Stimulated activated CD8-positive, alpha-beta memory T cell treated with anti-CD3 and anti-CD28 coated beads, Interleukin-15, amount 100 ng/mL, for 1 hour (primary cell): ENCODE results near the gene RB1.

Experiments used
- DNase-seq: peaks from one replicate; pipeline ENCODE4 v3.0.0-alpha.2; 2020; ENCODE audit warnings: low read depth

Gene RB1

DNA sequence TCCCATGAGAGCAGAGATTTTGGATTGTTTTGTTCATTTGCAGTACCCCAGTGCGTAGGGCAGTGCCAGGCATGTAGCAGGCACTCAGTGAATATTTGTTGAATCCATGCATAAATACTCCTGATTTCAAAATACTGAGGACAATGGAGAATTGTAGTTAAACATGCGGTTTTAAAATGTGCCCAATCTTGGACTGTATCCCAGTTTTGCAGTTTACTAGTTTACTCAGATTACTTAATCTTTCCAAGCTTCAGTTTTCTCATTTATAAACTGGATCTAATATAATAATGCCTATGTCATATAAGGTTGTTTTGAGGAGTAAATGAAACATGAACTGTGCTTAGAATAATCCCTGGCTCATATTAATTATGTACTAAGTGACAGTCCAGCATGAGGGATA is 190.3 kb downstream of the RB1 start:
- no peak for DNase-seq

DNA sequence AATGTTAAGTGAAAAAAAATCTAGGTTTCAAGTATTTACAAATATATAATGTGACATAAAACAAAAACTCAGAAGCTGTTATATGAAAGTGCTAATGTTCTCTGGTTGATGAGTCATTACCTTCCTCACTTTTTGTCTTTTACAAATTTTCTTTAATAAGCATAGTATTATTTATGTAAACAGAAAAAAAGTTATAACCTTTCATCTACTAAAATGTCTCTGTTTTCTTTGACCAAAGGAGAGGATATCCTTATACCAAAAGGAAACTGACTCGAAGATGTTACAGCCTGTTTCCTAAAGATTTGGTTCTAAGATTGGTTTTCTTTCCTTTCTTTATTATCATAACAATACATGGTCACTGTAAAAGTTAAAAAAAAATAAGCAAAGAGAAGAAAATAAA is 191.3 kb downstream of the RB1 start:
- DNase-seq = no peak

DNA sequence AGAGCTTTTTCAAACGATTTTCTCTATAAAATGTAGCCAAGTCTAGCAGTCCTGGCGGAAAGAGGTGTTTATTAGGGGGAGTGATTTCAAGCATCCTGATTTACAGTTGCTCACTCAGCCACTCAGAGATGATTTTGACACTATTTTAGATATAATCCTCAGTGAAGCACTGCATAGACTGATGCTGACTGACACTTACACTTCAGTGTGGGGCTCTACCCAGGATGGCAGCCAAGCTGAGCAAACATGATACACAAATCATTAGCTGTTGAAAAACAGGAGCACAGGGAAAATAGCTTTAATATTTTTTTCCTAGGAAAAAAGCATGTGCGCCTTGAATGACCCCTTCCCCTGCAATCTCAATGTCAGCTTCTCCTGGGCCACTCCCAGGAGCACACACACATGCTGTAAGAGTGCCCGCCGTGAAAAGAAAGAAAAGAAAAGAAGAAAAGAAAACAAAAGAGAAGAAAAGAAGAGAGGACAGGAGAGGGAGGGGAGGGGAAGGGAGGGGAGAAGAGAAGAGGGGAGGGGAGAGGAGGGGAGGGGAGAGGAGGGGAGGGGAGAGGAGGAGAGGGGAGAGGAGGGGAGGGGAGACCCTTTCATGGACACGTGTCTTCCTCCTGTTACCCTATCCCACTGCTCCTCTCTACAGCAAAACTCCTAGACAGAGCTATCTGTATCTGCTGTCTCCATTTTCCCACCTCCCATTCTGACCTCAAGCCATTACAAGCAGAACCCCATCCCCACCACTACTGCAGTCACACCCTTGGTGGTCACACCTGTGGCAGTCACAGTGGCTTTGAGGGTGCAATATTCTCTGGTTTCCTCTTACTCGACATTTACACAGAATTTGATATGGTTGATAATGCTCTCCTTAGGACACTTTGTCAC is 193.0 kb downstream of the RB1 start:
- DNase-seq = no peak

DNA sequence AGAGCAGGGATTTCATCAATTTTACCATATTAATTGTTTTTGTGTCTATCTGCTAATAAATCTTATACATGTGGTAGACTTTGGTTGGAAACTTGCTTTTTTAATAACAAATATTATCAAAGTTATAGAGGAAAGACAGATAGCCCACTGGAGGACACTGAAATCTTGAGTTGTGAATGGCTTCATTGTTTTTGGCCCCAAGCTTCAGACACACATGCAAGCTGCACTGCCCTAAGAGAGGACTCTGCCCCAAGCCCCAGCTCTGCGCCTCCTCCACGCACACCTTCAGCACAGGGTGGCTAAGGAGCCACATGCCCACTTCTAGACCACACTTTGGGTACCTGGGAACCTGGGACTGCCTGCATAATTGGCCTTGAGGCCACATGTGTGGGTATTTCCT is 194.1 kb downstream of the RB1 start:
- no peak for DNase-seq

DNA sequence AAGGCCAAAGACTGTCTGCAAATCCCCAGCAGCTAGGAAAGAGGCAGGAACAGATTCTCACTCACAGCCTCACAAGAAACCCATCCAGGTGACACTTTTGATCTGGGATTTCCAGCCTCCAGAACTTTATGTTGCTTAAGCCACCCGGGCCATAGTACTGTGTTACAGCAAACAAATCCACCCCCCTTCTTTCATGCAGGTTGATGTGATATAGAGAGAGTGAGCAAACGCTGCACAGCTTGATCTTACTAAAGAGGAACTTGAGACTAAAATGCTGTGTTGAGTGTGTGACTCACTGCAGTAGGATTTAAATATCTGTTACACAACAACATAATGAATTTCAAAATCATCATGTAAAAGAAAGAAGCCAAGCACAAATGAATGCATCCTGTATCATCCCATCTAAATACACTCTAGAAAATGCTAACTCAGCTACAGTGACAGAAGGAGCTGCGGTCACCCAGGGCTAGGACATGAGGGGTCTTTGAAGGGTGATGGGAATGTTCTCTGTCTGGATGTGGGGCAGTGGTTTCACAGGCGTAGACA is 197.2 kb downstream of the RB1 start:
- DNase-seq = no peak

DNA sequence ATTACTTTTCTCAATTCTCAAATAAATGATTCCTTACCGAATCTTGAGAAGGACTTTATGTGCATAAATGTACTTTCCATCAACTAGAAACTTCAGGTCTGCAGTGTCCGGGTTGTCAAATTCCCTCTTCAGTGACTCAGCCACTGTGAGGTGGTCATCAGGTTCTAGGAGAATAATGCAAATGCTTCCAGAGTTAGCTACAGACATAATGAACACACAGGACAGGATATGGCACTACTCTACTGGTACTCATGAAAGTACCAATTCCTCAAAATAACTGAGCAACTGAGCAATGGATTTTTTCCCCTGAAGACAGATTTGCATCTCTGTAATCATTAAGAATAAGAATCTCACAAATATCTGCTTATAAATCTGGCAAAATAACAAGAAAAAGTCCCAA is 198.2 kb downstream of the RB1 start:
- no peak for DNase-seq

DNA sequence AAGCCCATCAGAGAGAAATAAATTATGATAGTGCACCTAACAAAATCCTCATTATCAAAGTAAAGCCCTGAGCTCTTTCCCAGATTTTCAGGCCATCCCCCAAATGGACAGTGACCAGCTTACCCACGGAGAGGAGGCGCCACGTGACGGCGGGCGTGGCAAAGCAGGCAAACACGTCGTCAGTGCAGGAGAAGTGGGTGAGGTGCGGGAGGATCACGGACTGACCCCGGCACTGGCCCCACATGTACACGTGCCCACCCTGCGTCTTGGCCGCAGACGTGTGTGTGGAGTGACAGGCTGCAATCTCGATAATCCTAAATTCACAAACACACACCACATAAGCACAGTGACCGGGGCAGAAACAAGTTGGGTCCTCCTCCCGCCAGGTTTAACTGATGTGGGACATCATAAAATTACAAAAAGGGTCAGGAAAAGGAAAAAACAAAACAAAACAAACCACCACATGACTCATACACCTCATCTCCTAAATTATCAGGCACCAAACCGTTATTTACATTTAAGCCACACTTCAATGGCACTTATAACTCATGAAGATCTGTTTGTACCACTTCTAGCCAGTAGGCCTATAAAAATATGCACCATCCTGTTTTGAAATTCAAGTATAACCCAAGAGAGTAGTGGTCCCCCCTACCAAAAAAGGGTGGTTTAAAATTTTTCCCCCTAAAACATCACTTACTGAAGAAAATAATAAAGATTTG is 199.2 kb downstream of the RB1 start:
- no peak for DNase-seq

DNA sequence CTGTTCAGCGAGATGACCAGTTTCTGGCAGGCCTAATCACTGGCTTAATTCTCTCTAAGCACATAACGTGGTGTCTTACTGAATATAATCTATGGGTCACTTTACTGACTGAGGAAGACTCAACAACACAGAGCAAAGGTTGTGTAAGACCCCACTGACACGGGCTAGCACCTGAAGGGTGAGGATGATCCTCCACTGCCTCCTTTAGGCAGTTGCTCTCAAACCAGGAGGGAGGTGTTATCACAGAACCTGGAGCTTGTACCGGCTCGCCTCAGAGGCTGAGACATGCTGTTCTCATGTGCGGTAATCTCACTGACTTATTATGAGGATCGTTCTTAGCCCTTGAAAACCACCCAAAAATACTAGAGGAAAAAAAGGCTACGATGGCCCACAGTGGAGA is 201.1 kb downstream of the RB1 start:
- no peak for DNase-seq

DNA sequence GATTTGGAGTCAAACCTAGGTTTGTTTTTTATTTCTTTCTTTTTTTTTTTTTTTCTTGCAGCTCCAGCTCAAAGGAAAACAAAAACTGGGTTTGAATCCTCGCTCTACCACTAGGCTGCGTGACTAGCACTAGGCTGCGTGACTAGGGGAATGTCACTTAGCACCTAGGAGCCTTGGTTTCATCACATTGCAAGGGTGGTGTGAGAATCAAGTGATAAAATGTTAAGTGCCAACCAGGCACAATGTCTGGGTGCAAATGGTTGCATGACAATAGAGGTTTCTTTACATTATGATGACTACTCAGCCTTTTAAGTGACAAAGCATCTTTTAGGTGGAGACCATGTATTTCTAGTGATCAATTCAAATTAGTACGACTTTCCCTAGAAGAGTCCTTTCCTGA is 201.5 kb downstream of the RB1 start:
- DNase-seq = no peak

DNA sequence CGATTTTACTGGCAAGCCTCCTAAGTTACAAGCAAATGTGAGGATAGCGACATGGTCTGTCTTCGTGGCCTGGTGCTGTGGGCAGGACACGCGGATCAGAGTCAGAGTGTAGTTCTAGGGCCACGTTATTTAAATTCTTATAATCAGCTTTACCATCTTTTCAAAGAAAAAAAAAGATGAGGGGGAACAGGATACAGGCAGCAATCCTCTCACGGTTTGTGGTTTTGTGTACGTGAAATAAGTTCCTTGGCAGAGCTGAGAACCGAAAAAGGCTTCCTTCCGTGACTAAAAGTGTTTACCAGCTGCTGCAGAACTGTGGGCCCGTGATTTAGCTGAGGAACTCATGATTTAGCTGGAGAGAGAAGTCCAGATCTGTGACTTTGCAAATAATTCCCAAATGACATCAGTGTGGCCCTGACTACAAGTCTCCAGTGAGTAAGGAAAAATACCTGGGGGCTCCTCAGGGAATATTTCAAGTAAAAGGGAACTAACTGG is 202.1 kb downstream of the RB1 start:
- DNase-seq = no peak

DNA sequence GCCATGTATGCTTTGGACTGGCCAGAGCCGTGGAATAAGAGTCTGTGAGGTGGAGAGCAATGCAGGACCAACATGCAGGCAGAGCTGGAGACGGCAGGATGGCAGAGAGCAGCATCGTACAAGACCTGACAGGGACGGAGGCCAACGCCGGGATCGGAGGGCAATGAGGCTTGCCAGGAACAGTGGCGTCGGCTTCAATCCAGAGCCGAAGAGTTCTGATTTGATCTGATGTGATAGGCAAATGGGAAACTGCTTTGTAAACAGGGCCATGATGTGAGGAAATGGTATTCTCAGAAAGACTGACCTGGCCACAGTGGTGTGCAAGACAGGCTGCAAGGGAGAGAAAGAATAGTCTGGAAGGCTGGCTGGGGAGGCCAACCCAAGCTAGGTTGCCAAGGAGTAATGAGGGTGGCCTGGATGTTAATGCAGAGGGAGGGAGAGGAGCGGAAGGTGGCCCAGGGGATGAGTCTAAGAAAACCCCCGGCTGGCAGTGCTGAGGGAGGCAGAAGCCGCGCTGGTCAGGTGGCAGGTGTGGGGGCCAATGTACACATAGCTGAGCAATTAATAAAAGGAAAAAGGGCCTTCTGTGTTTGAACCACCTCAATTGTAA is 202.6 kb downstream of the RB1 start:
- DNase-seq = no peak

DNA sequence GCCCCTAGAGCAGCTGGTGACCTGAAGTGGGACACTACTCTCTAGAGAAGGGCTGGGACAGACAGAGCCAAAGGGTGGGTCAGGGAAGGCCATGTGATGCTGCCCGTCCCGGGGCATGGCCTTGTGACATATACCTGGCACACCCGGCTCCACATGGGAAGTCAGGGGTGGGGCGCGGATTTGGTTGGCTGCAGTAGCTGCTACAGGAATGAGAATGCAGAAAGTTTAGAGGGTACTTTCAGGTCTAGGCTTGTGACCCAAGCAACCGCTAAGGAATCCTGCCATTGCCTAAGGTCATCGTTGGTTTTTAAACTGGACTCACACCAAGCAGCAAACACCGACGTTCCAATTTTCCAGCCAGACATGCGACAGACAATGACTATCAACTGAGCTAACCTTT is 203.5 kb downstream of the RB1 start:
- no peak for DNase-seq

DNA sequence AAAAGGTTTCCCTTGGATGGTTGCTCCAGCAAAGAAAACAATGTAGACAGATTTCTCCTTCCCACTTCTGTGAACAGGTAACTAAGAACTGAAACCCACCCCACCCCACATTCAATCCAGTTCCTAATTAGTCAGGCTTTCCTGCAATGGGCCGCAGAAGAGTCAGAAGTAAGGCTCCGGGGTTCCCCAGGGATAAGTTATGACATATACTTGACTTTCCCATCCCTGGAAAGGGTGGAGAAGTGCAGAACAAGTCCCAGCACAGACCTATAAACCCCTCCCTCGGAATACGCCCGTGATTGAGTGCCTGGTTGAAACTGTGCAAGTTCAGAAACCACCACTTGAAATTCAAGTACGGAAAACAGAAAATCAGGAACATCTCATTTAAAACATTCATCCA is 204.5 kb downstream of the RB1 start:
- no peak for DNase-seq

DNA sequence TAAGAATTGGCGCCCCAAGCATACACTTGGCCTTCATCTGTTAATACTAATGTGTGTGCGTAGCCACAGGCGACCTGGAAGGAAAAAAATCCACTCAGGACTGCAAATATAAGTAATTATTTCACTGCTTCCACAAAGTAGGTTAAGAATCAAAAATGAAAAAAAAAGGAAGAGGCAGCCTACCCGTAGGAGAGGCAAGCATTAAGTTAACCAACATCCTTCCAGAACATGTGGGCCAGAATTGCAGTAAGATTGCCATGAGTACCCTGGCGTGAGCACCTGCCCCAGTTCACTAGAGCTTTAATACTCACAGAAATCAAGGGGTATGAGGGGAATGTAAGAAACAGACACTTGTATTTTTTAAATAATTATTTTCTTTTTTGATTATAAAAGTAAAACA is 207.1 kb downstream of the RB1 start:
- DNase-seq = no peak

DNA sequence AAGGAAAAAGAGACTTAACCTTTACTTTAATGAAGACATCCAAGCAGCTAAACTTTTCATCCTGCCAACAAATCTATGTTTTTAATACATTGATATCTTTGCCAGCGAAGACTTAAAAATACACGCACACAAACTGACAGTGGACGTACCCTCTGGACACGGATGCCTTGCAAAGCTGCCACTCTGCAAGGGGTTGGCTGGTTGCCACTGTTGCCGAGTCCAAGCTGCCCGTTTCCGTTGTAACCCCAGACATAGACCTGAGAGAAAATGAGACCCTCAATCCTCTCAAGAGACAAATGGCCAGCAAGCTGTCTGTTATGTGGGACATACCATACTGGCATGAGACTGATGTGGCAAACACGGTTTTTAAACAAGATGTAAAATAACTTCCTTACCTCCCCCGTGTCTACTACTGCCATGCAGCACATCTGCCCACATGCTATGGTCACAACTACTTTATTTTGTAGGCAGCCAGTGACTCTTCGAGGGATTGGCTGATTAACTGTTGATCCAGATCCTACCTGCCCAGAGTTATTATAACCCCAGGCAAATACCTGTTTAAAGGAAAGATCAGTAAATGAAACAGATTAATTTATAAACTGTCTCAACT is 208.2 kb downstream of the RB1 start:
- no peak for DNase-seq

DNA sequence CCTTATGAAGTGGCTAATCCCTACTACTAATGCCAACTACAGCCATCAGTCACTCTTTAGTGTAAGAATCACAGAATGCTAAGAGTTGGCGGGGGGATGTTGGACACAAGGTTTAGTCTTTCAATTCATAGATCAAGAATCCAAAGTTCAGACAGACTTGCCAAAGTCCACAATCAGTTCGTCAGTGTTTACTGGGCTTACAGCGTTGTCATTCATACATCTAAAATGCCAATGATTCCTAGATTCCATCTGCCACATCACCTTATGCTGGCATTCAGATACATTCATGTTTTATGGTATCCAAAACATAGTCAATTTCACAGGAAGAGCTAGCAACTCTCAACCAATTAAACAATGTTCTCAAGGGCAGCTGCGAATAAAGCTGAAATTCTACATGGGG is 211.2 kb downstream of the RB1 start:
- no peak for DNase-seq

DNA sequence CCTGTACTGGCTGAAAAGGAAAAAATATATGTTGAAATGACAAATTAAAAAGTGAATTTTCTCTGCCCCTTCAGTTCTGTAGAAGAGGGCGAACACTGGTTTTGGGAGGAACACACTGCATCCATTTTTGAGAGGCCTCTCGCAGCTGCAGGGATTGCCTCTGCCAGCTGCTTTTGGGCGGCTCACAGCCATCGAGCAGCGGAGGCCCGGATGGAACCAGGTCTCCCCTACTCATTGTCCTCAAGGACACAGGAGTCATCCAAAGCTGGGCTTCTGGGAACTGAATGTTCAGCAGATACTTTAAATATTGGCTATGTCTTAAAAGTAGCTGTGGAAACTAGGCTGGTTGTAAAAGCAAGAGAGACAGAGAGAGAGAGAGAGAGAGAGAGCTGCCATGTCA is 212.2 kb downstream of the RB1 start:
- no peak for DNase-seq

DNA sequence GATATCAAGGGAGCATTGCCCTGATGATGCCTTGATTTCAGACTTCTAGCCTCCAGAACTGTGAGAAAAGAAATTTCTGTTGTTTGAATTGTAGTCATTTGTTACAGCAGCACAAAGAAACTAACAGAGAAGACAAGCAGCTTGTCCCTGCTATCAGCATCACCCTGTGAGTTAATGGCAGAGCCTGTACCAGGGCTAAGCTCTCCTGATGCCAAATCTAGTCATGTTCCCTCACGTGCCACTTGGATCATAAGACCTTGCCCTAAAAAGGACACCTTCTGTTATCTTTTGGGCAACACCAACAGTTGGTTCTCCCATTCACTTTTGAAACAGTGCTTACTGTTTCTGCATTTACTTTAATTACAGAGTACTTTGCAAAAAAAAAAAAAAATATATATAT is 214.5 kb downstream of the RB1 start:
- DNase-seq = no peak

DNA sequence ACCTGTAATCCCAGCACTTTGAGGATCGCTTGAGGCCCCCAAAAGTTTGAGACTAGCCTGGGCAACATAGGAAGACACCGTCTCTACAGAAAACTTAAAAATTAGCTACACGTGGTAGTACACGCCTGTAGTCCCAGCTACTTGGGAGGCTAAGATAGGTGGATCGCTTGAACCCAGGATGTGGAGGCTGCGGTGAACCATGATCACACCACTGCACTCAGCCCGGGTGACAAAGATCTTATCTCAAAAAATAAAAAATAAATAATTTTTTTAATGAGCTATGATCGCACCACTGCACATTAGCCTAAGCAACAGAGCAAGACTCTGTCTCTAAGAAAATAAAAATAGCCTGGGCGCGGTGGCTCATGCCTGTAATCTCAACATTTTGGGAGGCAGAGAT is 222.7 kb downstream of the RB1 start:
- DNase-seq = no peak

DNA sequence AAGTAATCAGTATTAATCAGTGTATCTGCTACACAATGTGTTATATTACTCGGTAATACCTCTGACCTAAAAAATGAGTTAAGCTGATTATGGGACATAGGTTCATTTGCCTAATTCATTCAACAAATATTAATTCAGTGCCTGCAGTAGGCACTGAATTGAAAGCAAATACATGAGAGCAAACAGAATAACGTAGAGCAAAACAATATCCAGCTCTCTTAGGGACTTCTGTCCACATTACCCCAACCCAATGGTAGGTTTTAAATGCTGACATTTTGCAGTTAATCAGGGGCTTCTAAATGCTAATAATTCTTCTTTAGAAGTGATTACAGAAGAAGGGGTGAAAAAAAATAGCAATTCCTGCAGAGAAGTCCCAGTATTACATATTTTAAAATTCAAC is 224.4 kb downstream of the RB1 start:
- no peak for DNase-seq

DNA sequence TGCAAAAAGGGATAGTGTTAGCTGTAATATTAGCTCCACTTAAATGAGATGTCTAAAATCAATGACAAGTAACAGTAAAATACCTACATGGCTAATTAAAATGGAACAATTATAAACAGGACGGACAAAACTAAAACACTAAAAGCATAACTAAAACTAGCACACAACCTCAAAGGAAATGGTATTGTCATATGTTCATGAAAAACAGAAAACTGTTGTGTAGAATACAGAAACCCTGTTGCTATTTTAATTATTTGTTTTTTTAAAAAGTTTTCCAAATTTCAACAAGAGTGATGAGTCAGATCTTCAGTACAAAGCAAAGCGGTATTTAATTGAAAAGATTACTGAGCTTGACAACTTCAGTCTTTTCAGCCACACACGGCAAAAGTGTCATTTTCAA is 225.2 kb downstream of the RB1 start:
- no peak for DNase-seq

DNA sequence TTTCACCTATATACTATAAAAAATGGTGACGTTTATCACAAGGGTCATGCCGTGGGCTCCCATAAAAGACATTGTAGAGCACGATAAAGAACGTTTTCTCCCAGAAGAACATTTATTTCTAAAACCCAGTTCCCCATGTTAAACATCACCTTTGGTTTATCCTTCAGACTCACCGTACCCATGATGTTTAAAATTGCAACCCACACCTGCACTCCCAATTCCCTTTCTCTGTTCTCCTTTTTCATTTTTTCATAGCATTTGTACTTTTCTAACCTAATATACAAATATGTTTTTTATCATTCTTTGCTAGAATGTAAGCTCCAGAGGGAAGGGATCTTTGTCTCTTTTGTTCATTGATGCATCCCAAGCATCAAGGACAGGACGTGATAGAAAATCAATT is 227.3 kb downstream of the RB1 start:
- no peak for DNase-seq
